Measurements from ENCODE around the gene KISS1.

KISS1 gene

GRCh38 chr1:204192046-204192445 lies 4.2 kb downstream of the KISS1 start:
- no peak for DNase-seq (ENCODE audit: low spot score)

GRCh38 chr1:204191456-204191855 lies 4.8 kb downstream of the KISS1 start:
- DNase-seq (ENCODE audit: low spot score), result no peak

GRCh38 chr1:204190212-204191211 lies 5.8 kb downstream of the KISS1 start:
- DNase-seq (ENCODE audit: low spot score), result peak; percentile 83

GRCh38 chr1:204188959-204189639 lies 7.2 kb downstream of the KISS1 start:
- DNase-seq (ENCODE audit: low spot score), result no peak

- DNase-seq (ENCODE audit: low spot score), result no peak
Observed at GRCh38 chr1:204186597-204186996, 9.7 kb downstream of the KISS1 start.

GRCh38 chr1:204181116-204181515 lies 15.2 kb downstream of the KISS1 start:
- no peak for DNase-seq (ENCODE audit: low spot score)

GRCh38 chr1:204180133-204180532 lies 16.2 kb downstream of the KISS1 start:
- DNase-seq (ENCODE audit: low spot score), result no peak

GRCh38 chr1:204178487-204179281 lies 17.6 kb downstream of the KISS1 start:
- no peak for DNase-seq (ENCODE audit: low spot score)

GRCh38 chr1:204177133-204177532 lies 19.2 kb downstream of the KISS1 start:
- no peak for DNase-seq (ENCODE audit: low spot score)

GRCh38 chr1:204176049-204176448 lies 20.2 kb downstream of the KISS1 start:
- DNase-seq (ENCODE audit: low spot score), result no peak

GRCh38 chr1:204174958-204175357 lies 21.3 kb downstream of the KISS1 start:
- no peak for DNase-seq (ENCODE audit: low spot score)

GRCh38 chr1:204172404-204173029 lies 23.8 kb downstream of the KISS1 start:
- DNase-seq (ENCODE audit: low spot score), result peak; percentile 56

- DNase-seq (ENCODE audit: low spot score), result no peak
Observed at GRCh38 chr1:204171751-204172178, 24.5 kb downstream of the KISS1 start.

GRCh38 chr1:204170494-204171155 lies 25.7 kb downstream of the KISS1 start:
- DNase-seq (ENCODE audit: low spot score), result no peak

GRCh38 chr1:204169858-204170257 lies 26.4 kb downstream of the KISS1 start:
- DNase-seq (ENCODE audit: low spot score), result no peak

- DNase-seq (ENCODE audit: low spot score), result no peak
Observed at GRCh38 chr1:204167730-204168129, 28.6 kb downstream of the KISS1 start.

- DNase-seq (ENCODE audit: low spot score), result no peak
Observed at GRCh38 chr1:204166219-204166618, 30.1 kb downstream of the KISS1 start, which contains the start of gene REN. TSS of gene REN (minus strand) at chr1:204166337. CDS start at chr1:204166293, 44 bp downstream.

- peak; percentile 95 for DNase-seq (ENCODE audit: low spot score)
Observed at GRCh38 chr1:204162494-204163074, 33.7 kb downstream of the KISS1 start.

GRCh38 chr1:204161609-204162493 lies 34.4 kb downstream of the KISS1 start:
- no peak for DNase-seq (ENCODE audit: low spot score)

GRCh38 chr1:204157962-204158361 lies 38.3 kb downstream of the KISS1 start:
- DNase-seq (ENCODE audit: low spot score), result no peak

All from D341Med (cell line).